Psoas muscle (tissue), 8 donors: ENCODE data around the gene YTHDF1. TPM values are rescaled to one million over a fixed set of nuclear protein-coding genes. Genes with fewer than 3 reads are reported as not detected.

Source experiments
- ATAC-seq, 4 donors: fragments of 200-7000 bp; cut with Tn5 transposase; one replicate each; pipeline ENCODE4 v1.9.1; 2020; ENCODE audit warnings: moderate library complexity in 3 of 4, mild to moderate bottlenecking in 2 of 4
- DNase-seq, 2 donors: peaks; one replicate each; pipeline ENCODE4 v3.0.0-alpha.2; 2020
- H3K27ac ChIP-seq: fragments of 200-600 bp; one replicate; pipeline ENCODE4 v1.8.0; 2022
- H3K27me3 ChIP-seq, 3 donors: fragments of 200-600 bp in 1 of 3; one replicate each; pipeline versions ENCODE4 v1.6.1 to v1.8.0; 2013 to 2022; ENCODE audit warnings: low read length in 2 of 3, mild to moderate bottlenecking in 2 of 3, moderate library complexity in 1 of 3; ENCODE audit not compliant: insufficient read depth in 3 of 3
- H3K36me3 ChIP-seq, 2 donors: fragments of 200-600 bp in 1 of 2; one replicate each; pipeline versions ENCODE4 v1.6.1 to v1.8.0; 2013 to 2022; ENCODE audit warnings: low read depth in 1 of 2, mild to moderate bottlenecking in 1 of 2, moderate library complexity in 1 of 2; ENCODE audit not compliant: insufficient read depth in 1 of 2
- H3K4me1 ChIP-seq: fragments of 200-600 bp; one replicate; pipeline ENCODE4 v1.8.0; 2022
- H3K4me3 ChIP-seq: fragments of 200-600 bp; one replicate; pipeline ENCODE4 v1.8.0; 2022; ENCODE audit warnings: mild to moderate bottlenecking
- H3K9me3 ChIP-seq: fragments of 200-600 bp; one replicate; pipeline ENCODE4 v1.8.0; 2022
- CTCF ChIP-seq: fragments of 200-600 bp; IDR thresholded peaks from one replicate; pipeline ENCODE4 v1.8.0; 2022; ENCODE audit warnings: antibody characterized with exemption
- WGBS, 3 donors: extraction: QIAGEN DNeasy Blood & Tissue Kit; methylation state at CpG; one replicate each; pipeline versions ENCODE4 v1.1.6 to v1.1.7; 2013; 5-methylcytosine and 5-hydroxymethylcytosine counted together
- intact Hi-C, 2 donors: fragments of 100-400 bp; cut with DNase I; formaldehyde crosslinking; loops; one replicate each; pipeline versions ENCODE4 v1.11.0 to v1.14.2; 2022
- polyA plus RNA-seq, 3 donors: library from polyadenylated mRNA; stranded (reverse); fragments of 200-250 nt; gene quantifications; one replicate each; pipeline ENCODE4 v1.2.3, GENCODE V29; 2013
- total RNA-seq, 4 donors: library from RNA; stranded (reverse); fragmentation: NEBNext Ultra II Directional in 2 of 4; extraction: Animal tissue kit (Norgen Biotek cat#: 25700) in 2 of 4; gene quantifications; one replicate each; pipeline versions ENCODE4 v1.2.1 to v1.2.4, GENCODE V29; 2021 to 2023
- donor health status: healthy with polysubstance abuse.
- donor health status: DM: no; HTN: no; CAD: no; lungs with moderate emphysema.
- donor health status: Bipolar disorder and iron deficiency.
- donor health status: healthy.
- donor health status: DM: yes; HTN: yes; CAD: no.
- donor health status: DM: no; HTN: no; CAD: no.
- donor health status: DM: no; HTN: no; CAD: no.
- donor health status: DM: yes; HTN: yes; CAD: no.

The YTHDF1 gene
- total and polyA plus RNA-seq, 7 donors: 27.4 to 52.1 (median 45.8) TPM

DNA sequence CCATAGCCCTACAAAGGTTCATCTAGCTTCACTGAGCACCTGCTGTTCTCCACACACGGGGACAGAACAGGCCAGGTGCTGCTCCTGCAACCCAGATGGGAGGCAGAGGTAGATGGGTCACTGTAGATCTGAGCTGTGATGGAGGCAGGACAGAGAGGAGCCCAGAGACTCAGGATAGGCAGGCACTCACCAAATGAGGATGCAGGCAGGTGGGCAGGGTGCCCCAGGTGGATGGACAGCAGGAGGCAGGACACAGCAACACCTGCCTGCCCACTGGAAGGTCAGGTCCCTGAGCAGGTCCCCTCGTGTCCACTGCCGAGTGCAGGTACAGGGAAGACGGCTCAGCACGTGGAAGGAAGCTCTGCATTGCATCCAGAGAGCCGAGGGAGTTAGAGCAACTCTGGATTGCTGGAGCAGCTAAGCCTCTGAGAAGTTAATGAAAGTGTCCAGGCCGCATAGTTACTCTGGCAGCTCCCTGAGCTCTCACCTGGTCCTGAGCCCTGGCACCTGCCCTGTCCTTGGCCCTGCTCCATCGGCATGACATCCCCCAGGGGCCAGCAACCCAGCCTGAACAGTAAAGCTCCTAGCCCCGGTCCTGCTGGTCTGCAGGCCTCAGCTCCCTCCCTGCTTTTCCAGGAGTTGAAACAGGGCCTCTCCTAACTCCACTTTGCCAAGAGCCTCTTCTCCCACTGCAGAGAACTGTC is 4.9 kb upstream of the YTHDF1 start:
- DNase-seq: no peak

DNA sequence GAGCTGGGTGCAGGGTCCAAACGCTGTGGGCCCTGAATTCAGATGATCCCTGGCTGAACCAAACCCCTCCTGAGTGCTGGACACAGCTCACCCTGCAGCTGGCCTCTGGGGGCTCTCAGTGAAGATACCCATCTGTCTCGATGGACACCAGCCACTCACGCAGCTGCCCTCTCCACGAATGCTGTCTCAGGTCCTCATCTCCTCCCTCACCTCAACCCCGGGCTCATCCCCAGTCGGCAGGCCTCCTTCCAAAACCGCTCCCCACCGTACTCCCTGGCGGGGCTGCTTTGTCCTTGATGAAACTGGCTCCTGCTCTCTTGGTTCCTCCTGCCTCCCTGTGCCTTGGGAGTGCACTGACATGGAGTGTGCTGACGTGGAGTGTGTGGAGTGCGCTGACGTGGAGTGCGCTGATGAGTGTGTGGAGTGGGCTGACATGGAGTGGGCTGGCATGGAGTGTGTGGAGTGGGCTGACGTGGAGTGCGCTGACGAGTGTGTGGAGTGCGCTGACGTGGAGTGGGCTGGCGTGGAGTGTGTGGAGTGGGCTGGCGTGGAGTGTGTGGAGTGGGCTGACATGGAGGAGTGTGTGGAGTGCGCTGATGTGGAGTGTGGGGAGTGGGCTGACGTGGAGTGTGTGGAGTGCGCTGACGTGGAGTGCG is 4.1 kb upstream of the YTHDF1 start:
- no peak for DNase-seq
- intact Hi-C loops: loop anchor here in 1 of 2 donors (5.0 kb wide), 2 partner anchors 62 to 162 kb away; no protein-coding TSS in a partner anchor
- no peak overlapping the region for H3K4me3 ChIP-seq
- no peaks in the 10 kb centered on the region for H3K36me3 ChIP-seq
- TF ChIP-seq CTCF: no peak
- H3K4me1 ChIP-seq: peaks cover 7% of the 10 kb centered on the region
- H3K27me3 ChIP-seq: peaks cover 0 to 5% (median 2%) of the 10 kb centered on the region in 3 donors
- no peaks in the 10 kb centered on the region for H3K9me3 ChIP-seq
- WGBS, 3 donors: 69 to 77% (median 72%) methylated on average over 25 of the region's 25 CpGs
- H3K27ac ChIP-seq: no peak overlapping the region
- no peak for ATAC-seq

More for the DNA sequence above, 4.9 kb upstream of the YTHDF1 start:
- no peak for TF ChIP-seq CTCF
- ATAC-seq: no peak
- intact Hi-C loops: loop anchor here in 1 of 2 donors (5.0 kb wide), 2 partner anchors 61 to 161 kb away; no protein-coding TSS in a partner anchor
- no peaks in the 10 kb centered on the region for H3K36me3 ChIP-seq
- H3K9me3 ChIP-seq: no peaks in the 10 kb centered on the region
- peaks cover 5% of the 10 kb centered on the region for H3K4me1 ChIP-seq
- no peak overlapping the region for H3K27ac ChIP-seq
- H3K27me3 ChIP-seq: peaks cover 0 to 5% (median 2%) of the 10 kb centered on the region in 3 donors
- no peak overlapping the region for H3K4me3 ChIP-seq
- 43 to 63% (median 45%) methylated on average over 9 of the region's 9 CpGs for WGBS, 3 donors

DNA sequence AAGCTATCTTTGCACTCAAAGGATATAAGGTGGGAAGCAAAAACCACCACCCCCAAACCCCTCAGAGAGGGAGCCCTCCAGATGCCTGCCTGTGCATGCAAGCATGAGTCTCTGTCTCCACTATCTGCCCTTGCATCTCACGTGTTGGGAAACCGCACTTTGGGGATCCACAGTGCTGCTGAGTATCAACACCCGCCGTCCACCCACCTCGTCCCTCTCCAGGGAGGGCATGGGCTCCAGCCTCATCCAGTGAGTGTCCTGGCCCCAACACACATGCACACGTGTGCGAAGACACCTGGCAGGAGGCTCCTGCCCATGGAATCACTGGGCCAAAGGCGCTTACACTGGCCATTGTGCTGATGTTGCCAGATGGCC is 3.5 kb upstream of the YTHDF1 start:
- ATAC-seq (no peak), DNase-seq (no peak)
- no peak overlapping the region for H3K4me3 ChIP-seq
- TF ChIP-seq CTCF: no peak
- WGBS, 3 donors: 71 to 82% (median 75%) methylated on average over 8 of the region's 8 CpGs
- H3K36me3 ChIP-seq: peaks cover 0 to 5% of the 10 kb centered on the region in 2 donors
- H3K4me1 ChIP-seq: peaks cover 13% of the 10 kb centered on the region
- peaks cover 0 to 5% (median 2%) of the 10 kb centered on the region in 3 donors for H3K27me3 ChIP-seq
- intact Hi-C loops: no loop called here
- no peak overlapping the region for H3K27ac ChIP-seq
- H3K9me3 ChIP-seq: no peaks in the 10 kb centered on the region

- H3K27ac ChIP-seq: no peak overlapping the region
- peaks cover 0 to 5% (median 2%) of the 10 kb centered on the region in 3 donors for H3K27me3 ChIP-seq
- no peak for TF ChIP-seq CTCF
- no peaks in the 10 kb centered on the region for H3K9me3 ChIP-seq
- H3K36me3 ChIP-seq: peaks cover 0 to 11% of the 10 kb centered on the region in 2 donors
- 68 to 75% (median 71%) methylated on average over 13 of the region's 13 CpGs for WGBS, 3 donors
- no peak for DNase-seq
- intact Hi-C loops: no loop called here
- H3K4me1 ChIP-seq: peaks cover 18% of the 10 kb centered on the region
- H3K4me3 ChIP-seq: no peak overlapping the region
- ATAC-seq: no peak
These were observed 2.9 kb upstream of the YTHDF1 start for GRCh38 chr20:63218701-63219446.
